ENCODE measurements around the gene GRIK1. TPM values are rescaled to one million over a fixed set of nuclear protein-coding genes. Genes with fewer than 3 reads are reported as not detected.
A peak's percentile ranks its signal among the peaks of the same experiment; 100 is the strongest.

Gene GRIK1
- total RNA-seq, 1 experiment from 2014 or later: 0.09 TPM

DNA sequence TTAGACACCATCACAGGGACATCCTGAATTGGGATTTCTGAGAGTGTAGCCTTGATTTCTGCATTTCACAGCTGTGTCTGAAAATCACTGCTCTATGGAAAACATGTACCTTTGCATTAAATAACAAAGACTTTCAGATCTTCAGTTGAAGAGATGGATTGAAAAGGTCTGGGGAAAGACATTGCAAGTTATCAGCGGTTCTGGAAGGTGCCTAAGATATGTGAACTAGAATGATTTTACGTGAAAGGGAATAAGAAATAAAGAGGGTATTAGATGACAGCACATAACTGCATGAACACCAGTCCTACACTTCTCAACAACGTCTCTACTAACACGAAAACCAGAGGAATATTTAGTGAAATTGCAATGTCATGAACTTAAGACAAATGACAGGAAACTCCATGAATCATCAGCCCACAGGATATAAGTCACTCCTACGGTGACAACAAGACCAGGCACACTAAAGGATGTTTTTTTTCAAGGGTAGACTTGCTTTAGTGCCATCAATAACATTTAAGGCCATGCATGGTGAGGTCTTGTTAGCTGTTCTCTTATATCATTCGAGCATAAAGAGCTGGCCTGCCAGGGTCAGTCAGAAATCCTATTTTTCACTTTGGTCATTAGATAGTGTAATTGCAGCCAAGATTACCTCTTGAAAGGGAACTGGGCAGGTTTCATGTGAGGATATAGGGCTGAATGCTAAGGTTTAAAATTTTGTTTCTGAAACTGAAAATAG lies 283.1 kb downstream of the GRIK1 start:
- DNase-seq (ENCODE audit: low spot score): no peak
- Mint-ChIP-seq H3K27ac (peak overlapping the region; percentile 20; the same call in 1 of the 2 replicates), H3K27me3 (ENCODE audit: low read depth) (no peaks in the 10 kb centered on the region), H3K9me3 (peaks cover 15% of the 10 kb centered on the region), H3K36me3 (peaks cover 5% of the 10 kb centered on the region; the same call in 1 of the 2 replicates), H3K4me3 (no peak overlapping the region), H3K4me1 (peaks cover 10% of the 10 kb centered on the region)
- TF ChIP-seq RELA (CRISPR knock-in tag; IDR thresholded peaks at IDR 0.05; ENCODE audit: borderline replicate concordance) (no peak), ZNF232 (CRISPR knock-in tag; IDR thresholded peaks at IDR 0.05) (no peak), NR3C1 (CRISPR knock-in tag; conservative IDR thresholded peaks at IDR 0.05; ENCODE audit: low read depth) (no peak)
- TF ChIP-seq, protein P1, sequence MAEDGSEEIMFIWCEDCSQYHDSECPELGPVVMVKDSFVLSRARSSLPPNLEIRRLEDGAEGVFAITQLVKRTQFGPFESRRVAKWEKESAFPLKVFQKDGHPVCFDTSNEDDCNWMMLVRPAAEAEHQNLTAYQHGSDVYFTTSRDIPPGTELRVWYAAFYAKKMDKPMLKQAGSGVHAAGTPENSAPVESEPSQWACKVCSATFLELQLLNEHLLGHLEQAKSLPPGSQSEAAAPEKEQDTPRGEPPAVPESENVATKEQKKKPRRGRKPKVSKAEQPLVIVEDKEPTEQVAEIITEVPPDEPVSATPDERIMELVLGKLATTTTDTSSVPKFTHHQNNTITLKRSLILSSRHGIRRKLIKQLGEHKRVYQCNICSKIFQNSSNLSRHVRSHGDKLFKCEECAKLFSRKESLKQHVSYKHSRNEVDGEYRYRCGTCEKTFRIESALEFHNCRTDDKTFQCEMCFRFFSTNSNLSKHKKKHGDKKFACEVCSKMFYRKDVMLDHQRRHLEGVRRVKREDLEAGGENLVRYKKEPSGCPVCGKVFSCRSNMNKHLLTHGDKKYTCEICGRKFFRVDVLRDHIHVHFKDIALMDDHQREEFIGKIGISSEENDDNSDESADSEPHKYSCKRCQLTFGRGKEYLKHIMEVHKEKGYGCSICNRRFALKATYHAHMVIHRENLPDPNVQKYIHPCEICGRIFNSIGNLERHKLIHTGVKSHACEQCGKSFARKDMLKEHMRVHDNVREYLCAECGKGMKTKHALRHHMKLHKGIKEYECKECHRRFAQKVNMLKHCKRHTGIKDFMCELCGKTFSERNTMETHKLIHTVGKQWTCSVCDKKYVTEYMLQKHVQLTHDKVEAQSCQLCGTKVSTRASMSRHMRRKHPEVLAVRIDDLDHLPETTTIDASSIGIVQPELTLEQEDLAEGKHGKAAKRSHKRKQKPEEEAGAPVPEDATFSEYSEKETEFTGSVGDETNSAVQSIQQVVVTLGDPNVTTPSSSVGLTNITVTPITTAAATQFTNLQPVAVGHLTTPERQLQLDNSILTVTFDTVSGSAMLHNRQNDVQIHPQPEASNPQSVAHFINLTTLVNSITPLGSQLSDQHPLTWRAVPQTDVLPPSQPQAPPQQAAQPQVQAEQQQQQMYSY (CRISPR knock-in tag; IDR thresholded peaks at IDR 0.05): no peak
- TF ChIP-seq, protein P2, sequence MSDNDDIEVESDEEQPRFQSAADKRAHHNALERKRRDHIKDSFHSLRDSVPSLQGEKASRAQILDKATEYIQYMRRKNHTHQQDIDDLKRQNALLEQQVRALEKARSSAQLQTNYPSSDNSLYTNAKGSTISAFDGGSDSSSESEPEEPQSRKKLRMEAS (CRISPR knock-in tag; IDR thresholded peaks at IDR 0.05): no peak
- TF ChIP-seq, protein P3, sequence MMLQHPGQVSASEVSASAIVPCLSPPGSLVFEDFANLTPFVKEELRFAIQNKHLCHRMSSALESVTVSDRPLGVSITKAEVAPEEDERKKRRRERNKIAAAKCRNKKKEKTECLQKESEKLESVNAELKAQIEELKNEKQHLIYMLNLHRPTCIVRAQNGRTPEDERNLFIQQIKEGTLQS (CRISPR knock-in tag; conservative IDR thresholded peaks at IDR 0.05): no peak
- TF ChIP-seq, protein P4, sequence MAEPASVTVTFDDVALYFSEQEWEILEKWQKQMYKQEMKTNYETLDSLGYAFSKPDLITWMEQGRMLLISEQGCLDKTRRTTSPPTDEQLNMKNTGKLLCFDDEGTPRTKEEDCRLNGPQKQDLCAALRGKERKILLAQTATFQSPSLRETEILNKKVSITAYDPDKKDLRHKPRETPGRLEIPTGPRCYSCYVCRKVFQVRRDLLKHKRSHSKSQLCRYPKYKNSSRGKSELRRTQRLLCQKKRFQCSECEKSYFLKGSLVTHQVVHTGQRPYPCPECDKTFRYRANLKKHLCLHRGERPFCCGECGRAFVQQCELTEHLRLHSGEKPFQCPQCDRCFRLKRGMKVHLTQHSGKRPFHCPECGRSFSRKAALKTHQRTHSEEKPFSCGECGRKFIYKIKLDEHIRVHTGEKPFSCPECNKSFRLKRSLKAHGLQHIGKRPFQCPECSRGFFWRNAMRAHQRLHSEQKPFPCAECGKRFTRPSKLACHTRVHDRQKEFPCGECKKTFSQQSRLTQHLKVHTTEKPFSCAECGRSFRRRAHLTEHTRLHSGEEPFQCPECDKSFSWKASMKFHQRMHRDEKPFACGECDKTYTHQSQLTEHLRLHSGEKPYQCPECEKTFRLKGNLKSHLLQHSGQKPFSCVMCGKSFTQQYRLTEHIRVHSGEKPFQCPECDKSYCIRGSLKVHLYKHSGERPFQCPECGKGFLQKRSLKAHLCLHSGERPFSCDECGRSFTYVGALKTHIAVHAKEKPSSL (CRISPR knock-in tag; conservative IDR thresholded peaks at IDR 0.05): no peak
- TF ChIP-seq, protein P5, sequence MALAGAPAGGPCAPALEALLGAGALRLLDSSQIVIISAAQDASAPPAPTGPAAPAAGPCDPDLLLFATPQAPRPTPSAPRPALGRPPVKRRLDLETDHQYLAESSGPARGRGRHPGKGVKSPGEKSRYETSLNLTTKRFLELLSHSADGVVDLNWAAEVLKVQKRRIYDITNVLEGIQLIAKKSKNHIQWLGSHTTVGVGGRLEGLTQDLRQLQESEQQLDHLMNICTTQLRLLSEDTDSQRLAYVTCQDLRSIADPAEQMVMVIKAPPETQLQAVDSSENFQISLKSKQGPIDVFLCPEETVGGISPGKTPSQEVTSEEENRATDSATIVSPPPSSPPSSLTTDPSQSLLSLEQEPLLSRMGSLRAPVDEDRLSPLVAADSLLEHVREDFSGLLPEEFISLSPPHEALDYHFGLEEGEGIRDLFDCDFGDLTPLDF (CRISPR knock-in tag; IDR thresholded peaks at IDR 0.05): no peak
- ChIA-PET POLR2A (no interaction called here), CTCF (no interaction called here)
- no peak for ATAC-seq

DNA sequence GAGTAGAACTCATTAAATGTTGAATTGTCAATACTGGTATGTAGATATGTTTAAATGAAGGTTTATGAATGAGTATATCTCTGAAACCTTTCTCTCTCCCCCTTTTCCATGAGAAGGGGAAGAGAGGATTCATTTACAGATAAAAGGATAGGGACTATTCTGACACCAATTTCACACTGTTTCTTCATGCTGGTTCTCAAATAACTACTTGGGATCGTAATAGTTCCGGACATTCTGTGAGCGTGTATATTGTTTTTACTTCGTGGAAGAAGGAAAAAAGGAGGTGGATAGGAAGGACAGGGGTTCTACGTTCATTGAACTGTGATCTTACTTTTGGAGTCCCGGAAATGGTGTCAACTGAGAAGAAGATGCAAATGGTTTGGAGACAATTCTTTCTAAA lies 284.2 kb downstream of the GRIK1 start:
- no peak for ATAC-seq
- no peak overlapping the region for H3K27ac Mint-ChIP-seq
- CTCF ChIA-PET: no interaction called here
- TF ChIP-seq, protein P6, sequence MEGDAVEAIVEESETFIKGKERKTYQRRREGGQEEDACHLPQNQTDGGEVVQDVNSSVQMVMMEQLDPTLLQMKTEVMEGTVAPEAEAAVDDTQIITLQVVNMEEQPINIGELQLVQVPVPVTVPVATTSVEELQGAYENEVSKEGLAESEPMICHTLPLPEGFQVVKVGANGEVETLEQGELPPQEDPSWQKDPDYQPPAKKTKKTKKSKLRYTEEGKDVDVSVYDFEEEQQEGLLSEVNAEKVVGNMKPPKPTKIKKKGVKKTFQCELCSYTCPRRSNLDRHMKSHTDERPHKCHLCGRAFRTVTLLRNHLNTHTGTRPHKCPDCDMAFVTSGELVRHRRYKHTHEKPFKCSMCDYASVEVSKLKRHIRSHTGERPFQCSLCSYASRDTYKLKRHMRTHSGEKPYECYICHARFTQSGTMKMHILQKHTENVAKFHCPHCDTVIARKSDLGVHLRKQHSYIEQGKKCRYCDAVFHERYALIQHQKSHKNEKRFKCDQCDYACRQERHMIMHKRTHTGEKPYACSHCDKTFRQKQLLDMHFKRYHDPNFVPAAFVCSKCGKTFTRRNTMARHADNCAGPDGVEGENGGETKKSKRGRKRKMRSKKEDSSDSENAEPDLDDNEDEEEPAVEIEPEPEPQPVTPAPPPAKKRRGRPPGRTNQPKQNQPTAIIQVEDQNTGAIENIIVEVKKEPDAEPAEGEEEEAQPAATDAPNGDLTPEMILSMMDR (IDR thresholded peaks at IDR 0.05): no peak
- no peak for TF ChIP-seq KAT7 (CRISPR knock-in tag; IDR thresholded peaks at IDR 0.05; ENCODE audit: borderline replicate concordance)
- TF ChIP-seq, protein P7, sequence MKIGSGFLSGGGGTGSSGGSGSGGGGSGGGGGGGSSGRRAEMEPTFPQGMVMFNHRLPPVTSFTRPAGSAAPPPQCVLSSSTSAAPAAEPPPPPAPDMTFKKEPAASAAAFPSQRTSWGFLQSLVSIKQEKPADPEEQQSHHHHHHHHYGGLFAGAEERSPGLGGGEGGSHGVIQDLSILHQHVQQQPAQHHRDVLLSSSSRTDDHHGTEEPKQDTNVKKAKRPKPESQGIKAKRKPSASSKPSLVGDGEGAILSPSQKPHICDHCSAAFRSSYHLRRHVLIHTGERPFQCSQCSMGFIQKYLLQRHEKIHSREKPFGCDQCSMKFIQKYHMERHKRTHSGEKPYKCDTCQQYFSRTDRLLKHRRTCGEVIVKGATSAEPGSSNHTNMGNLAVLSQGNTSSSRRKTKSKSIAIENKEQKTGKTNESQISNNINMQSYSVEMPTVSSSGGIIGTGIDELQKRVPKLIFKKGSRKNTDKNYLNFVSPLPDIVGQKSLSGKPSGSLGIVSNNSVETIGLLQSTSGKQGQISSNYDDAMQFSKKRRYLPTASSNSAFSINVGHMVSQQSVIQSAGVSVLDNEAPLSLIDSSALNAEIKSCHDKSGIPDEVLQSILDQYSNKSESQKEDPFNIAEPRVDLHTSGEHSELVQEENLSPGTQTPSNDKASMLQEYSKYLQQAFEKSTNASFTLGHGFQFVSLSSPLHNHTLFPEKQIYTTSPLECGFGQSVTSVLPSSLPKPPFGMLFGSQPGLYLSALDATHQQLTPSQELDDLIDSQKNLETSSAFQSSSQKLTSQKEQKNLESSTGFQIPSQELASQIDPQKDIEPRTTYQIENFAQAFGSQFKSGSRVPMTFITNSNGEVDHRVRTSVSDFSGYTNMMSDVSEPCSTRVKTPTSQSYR (CRISPR knock-in tag; IDR thresholded peaks at IDR 0.05): no peak
- TF ChIP-seq, protein P8, sequence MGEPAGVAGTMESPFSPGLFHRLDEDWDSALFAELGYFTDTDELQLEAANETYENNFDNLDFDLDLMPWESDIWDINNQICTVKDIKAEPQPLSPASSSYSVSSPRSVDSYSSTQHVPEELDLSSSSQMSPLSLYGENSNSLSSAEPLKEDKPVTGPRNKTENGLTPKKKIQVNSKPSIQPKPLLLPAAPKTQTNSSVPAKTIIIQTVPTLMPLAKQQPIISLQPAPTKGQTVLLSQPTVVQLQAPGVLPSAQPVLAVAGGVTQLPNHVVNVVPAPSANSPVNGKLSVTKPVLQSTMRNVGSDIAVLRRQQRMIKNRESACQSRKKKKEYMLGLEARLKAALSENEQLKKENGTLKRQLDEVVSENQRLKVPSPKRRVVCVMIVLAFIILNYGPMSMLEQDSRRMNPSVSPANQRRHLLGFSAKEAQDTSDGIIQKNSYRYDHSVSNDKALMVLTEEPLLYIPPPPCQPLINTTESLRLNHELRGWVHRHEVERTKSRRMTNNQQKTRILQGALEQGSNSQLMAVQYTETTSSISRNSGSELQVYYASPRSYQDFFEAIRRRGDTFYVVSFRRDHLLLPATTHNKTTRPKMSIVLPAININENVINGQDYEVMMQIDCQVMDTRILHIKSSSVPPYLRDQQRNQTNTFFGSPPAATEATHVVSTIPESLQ (CRISPR knock-in tag; IDR thresholded peaks at IDR 0.05): no peak
- TF ChIP-seq, protein P9, sequence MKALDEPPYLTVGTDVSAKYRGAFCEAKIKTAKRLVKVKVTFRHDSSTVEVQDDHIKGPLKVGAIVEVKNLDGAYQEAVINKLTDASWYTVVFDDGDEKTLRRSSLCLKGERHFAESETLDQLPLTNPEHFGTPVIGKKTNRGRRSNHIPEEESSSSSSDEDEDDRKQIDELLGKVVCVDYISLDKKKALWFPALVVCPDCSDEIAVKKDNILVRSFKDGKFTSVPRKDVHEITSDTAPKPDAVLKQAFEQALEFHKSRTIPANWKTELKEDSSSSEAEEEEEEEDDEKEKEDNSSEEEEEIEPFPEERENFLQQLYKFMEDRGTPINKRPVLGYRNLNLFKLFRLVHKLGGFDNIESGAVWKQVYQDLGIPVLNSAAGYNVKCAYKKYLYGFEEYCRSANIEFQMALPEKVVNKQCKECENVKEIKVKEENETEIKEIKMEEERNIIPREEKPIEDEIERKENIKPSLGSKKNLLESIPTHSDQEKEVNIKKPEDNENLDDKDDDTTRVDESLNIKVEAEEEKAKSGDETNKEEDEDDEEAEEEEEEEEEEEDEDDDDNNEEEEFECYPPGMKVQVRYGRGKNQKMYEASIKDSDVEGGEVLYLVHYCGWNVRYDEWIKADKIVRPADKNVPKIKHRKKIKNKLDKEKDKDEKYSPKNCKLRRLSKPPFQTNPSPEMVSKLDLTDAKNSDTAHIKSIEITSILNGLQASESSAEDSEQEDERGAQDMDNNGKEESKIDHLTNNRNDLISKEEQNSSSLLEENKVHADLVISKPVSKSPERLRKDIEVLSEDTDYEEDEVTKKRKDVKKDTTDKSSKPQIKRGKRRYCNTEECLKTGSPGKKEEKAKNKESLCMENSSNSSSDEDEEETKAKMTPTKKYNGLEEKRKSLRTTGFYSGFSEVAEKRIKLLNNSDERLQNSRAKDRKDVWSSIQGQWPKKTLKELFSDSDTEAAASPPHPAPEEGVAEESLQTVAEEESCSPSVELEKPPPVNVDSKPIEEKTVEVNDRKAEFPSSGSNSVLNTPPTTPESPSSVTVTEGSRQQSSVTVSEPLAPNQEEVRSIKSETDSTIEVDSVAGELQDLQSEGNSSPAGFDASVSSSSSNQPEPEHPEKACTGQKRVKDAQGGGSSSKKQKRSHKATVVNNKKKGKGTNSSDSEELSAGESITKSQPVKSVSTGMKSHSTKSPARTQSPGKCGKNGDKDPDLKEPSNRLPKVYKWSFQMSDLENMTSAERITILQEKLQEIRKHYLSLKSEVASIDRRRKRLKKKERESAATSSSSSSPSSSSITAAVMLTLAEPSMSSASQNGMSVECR (CRISPR knock-in tag; IDR thresholded peaks at IDR 0.05; ENCODE audit: borderline replicate concordance): no peak

More for the DNA sequence above, 284.2 kb downstream of the GRIK1 start:
- no peaks in the 10 kb centered on the region for H3K27me3 Mint-ChIP-seq (ENCODE audit: low read depth)
- peaks cover 5% of the 10 kb centered on the region; the same call in 1 of the 2 replicates for H3K36me3 Mint-ChIP-seq
- no peak for DNase-seq (ENCODE audit: low spot score)
- peaks cover 10% of the 10 kb centered on the region for H3K9me3 Mint-ChIP-seq
- no peak overlapping the region for H3K4me3 Mint-ChIP-seq
- POLR2A ChIA-PET: no interaction called here
- peaks cover 10% of the 10 kb centered on the region for H3K4me1 Mint-ChIP-seq
